HG02852 (cell line): ENCODE results near the gene RTL1.

Experiments used
- ATAC-seq: cut with Tn5 transposase; IDR thresholded peaks from one replicate; pipeline ENCODE4 v1.9.1; 2021; ENCODE audit warnings: mild to moderate bottlenecking, moderate library complexity; ENCODE audit not compliant: unreplicated experiment

The RTL1 gene

GRCh38 chr14:100898935-100899883 lies 4.3 kb downstream of the RTL1 start:
- no peak for ATAC-seq

GRCh38 chr14:100898465-100898864 lies 5.1 kb downstream of the RTL1 start:
- no peak for ATAC-seq

- ATAC-seq = no peak
Measured at GRCh38 chr14:100896369-100897060, 7.0 kb downstream of the RTL1 start.

- no peak for ATAC-seq
Measured at GRCh38 chr14:100895411-100895810, 8.1 kb downstream of the RTL1 start.

GRCh38 chr14:100894416-100894815 lies 9.1 kb downstream of the RTL1 start:
- ATAC-seq = no peak

GRCh38 chr14:100893760-100894159 lies 9.8 kb downstream of the RTL1 start:
- ATAC-seq = no peak

- no peak for ATAC-seq
Measured at GRCh38 chr14:100893228-100893601, 10.3 kb downstream of the RTL1 start.

- ATAC-seq = no peak
Measured at GRCh38 chr14:100892496-100893227, 10.9 kb downstream of the RTL1 start.

- ATAC-seq = no peak
Measured at GRCh38 chr14:100891501-100892445, 11.7 kb downstream of the RTL1 start.

GRCh38 chr14:100891051-100891450 lies 12.5 kb downstream of the RTL1 start:
- no peak for ATAC-seq

GRCh38 chr14:100890061-100890850 lies 13.3 kb downstream of the RTL1 start:
- ATAC-seq = no peak

GRCh38 chr14:100889641-100890040 lies 13.9 kb downstream of the RTL1 start:
- ATAC-seq = no peak

- no peak for ATAC-seq
Measured at GRCh38 chr14:100888789-100889315, 14.7 kb downstream of the RTL1 start.

- no peak for ATAC-seq
Measured at GRCh38 chr14:100887728-100888335, 15.7 kb downstream of the RTL1 start.

GRCh38 chr14:100885617-100886016 lies 17.9 kb downstream of the RTL1 start:
- no peak for ATAC-seq

- ATAC-seq = no peak
Measured at GRCh38 chr14:100885196-100885595, 18.3 kb downstream of the RTL1 start.

GRCh38 chr14:100884456-100884855 lies 19.1 kb downstream of the RTL1 start:
- no peak for ATAC-seq

GRCh38 chr14:100883789-100884101 lies 19.8 kb downstream of the RTL1 start:
- no peak for ATAC-seq
